Measurements from ENCODE around the gene SCAPER.
"Not testable (repeated sequence)": the region's sequence is repeated elsewhere in the genome, so short reads cannot be mapped to it uniquely, and the experiment has no call there.

Gene SCAPER

DNA sequence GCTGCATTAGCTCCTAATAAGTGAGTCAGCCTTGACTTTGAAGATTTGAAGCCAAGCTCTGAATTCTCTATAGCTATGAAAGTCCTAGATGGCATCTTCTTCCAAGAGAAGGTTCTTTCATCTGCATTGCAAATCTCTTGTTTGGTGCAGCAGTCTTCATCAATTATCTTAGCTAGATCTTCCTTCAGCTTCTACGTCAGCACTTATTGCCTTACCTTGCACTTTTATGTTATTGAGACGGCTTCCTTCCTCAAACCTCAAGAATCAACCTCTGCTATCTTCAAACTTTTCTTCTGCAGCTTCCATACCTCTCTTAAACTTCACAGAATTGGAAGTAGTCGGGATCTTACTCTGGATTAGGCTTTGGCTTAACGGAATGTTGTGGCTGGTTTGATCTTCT lies 167.6 kb downstream of the SCAPER start:
- in situ Hi-C loops (cut with HindIII; ENCODE audit: low pct_ligation_motif_present, low pct_unique_long_range_greater_than_20kb, low sequenced_read_pairs) = no loop called here
- DNase-seq = no peak

DNA sequence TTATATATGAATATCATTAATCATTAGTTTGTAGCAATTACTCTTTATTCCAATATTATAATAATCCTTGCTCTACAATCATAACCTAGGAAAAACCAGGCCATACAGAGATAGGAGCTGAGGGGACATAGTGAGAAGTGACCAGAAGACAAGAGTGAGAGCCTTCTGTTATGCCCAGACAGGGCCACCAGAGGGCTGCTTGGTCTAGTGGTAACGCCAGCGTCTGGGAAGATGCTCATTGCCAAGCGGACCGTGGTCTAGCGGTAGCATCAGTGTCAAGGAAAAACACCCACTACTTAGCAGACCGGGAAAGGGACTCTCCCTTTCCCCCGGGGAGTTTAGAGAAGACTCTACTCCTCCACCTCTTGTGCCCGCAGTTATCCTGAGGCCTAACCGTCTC lies 172.8 kb downstream of the SCAPER start:
- DNase-seq; in situ Hi-C loops (cut with HindIII; ENCODE audit: low pct_ligation_motif_present, low pct_unique_long_range_greater_than_20kb, low sequenced_read_pairs): not testable (repeated sequence)

- in situ Hi-C loops (cut with HindIII; ENCODE audit: low pct_ligation_motif_present, low pct_unique_long_range_greater_than_20kb, low sequenced_read_pairs) = no loop called here
- DNase-seq = no peak
These were observed 174.9 kb downstream of the SCAPER start for GRCh38 chr15:76730262-76730661.

DNA sequence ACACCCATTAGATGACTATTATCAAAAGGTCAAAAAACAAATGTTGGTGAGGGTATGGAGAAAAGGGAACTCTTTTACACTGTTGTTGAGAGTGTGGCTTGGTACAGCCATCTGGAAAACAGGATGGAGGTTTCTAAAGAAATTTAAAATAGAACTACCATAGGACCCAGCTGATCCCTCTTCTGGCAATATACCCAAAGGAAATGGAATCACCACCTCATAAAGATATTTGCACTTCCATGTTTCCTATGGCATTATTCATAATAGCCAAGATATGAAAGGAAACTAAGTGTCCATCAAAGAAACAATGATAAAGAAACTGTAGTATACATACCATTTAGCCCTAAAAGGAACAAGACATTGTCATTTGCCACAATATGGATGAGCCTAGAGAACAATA lies 186.3 kb downstream of the SCAPER start:
- DNase-seq = no peak

DNA sequence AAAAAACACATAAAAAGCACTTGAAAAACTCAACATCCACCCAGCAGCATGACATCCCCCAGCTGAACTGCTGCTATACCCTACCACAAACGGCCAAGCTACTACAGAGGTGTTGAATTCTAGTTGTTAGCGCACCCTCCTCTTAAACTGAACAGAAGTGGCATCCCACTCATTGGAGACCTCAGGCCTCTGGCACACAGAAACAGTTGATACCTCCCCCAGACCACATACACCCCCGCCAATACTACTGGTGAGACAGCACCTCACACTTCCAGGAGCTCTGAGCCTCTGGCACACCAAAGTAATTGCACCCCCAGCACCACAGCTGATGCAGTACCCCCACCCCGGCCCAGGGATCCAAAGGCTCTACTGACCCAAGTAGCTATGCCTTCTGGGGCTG lies 190.2 kb downstream of the SCAPER start:
- in situ Hi-C loops (cut with HindIII; ENCODE audit: low pct_ligation_motif_present, low pct_unique_long_range_greater_than_20kb, low sequenced_read_pairs) = no loop called here
- no peak for DNase-seq

More for the DNA sequence above, 186.3 kb downstream of the SCAPER start:
- in situ Hi-C loops (cut with HindIII; ENCODE audit: low pct_ligation_motif_present, low pct_unique_long_range_greater_than_20kb, low sequenced_read_pairs) = no loop called here

DNA sequence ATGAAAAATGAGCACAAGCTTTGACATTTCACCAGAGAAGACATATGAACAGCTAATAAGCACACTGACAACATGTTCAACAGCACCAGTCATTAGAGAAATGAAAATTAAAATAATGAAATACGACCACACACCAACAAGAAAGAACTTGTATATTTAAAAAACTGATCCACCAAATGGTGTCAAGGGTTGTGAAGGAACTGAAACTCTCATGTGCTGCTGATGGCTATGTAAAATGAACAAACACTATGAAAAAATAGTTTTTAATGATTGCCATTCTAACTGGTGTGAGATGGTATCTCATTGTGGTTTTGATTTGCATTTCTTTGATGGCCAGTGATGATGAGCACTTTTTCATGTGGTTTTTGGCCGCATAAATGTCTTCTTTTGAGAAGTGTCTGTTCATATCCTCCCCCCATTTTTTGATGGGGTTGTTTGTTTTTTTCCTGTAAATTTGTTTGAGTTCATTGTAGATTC lies 193.8 kb downstream of the SCAPER start:
- in situ Hi-C loops (cut with HindIII; ENCODE audit: low pct_ligation_motif_present, low pct_unique_long_range_greater_than_20kb, low sequenced_read_pairs) = no loop called here
- DNase-seq = no peak

DNA sequence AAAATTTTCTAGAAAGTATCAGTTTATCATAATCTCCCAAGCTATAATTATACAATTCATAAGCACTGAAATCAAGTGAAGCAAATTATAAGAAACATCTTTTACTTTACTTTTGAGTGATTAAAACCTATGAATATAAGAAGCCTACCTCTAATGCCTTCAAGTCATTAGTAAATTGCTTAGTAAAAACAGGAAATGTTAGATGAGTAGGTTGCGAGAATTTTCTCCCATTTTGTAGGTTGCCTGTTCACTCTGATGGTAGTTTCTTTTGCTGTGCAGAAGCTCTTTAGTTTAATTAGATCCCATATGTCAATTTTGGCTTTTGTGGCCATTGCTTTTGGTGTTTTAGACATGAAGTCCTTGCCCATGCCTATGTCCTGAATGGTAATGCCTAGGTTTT lies 201.1 kb downstream of the SCAPER start:
- DNase-seq; in situ Hi-C loops (cut with HindIII; ENCODE audit: low pct_ligation_motif_present, low pct_unique_long_range_greater_than_20kb, low sequenced_read_pairs): not testable (repeated sequence)

- in situ Hi-C loops (cut with HindIII; ENCODE audit: low pct_ligation_motif_present, low pct_unique_long_range_greater_than_20kb, low sequenced_read_pairs) = no loop called here
- DNase-seq = no peak
These were observed 208.3 kb downstream of the SCAPER start for GRCh38 chr15:76696840-76697239.

GRCh38 chr15:76692546-76692945 lies 212.6 kb downstream of the SCAPER start:
- in situ Hi-C loops (cut with HindIII; ENCODE audit: low pct_ligation_motif_present, low pct_unique_long_range_greater_than_20kb, low sequenced_read_pairs) = not testable (repeated sequence)

DNA sequence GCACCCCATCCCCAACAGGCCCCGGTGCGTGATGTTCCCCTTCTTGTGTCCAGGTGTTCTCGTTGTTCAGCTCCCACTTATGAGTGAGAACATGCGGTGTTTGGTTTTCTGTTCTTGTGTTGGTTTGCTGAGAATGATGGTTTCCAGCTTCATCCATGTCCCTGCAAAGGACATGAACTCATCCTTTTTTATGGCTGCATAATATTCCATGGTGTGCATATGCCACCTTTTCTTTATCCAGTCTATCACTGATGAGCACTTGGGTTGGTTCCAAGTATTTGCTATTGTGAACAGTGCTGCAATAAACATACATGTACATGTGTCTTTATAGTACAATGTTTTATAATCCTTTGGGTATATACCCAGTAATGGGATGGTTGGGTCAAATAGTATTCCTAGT lies 217.5 kb downstream of the SCAPER start:
- DNase-seq; in situ Hi-C loops (cut with HindIII; ENCODE audit: low pct_ligation_motif_present, low pct_unique_long_range_greater_than_20kb, low sequenced_read_pairs): not testable (repeated sequence)

More at GRCh38 chr15:76692546-76692945, 212.6 kb downstream of the SCAPER start:
- DNase-seq = not testable (repeated sequence)

- DNase-seq = no peak
- in situ Hi-C loops (cut with HindIII; ENCODE audit: low pct_ligation_motif_present, low pct_unique_long_range_greater_than_20kb, low sequenced_read_pairs) = no loop called here
These were observed 221.1 kb downstream of the SCAPER start for GRCh38 chr15:76684002-76684401.

DNA sequence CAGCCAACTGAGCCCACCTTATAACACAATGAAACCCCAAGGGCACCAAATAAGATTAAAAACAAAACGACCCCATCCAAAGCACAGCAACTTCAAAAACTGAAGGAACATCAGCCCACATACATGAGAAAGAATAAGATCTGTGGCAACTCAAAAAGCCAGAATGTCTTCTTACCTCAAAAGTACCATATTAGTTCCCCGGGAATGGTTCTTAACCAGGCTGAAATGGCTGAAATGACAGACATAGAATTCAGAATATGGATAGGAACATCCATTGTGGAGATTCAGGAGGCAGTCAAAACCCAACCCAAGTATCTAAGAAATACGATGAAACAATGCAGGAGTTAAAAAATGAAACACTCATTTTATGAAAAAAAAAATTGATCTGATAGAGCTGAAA lies 222.3 kb downstream of the SCAPER start:
- DNase-seq = no peak
- in situ Hi-C loops (cut with HindIII; ENCODE audit: low pct_ligation_motif_present, low pct_unique_long_range_greater_than_20kb, low sequenced_read_pairs) = no loop called here

DNA sequence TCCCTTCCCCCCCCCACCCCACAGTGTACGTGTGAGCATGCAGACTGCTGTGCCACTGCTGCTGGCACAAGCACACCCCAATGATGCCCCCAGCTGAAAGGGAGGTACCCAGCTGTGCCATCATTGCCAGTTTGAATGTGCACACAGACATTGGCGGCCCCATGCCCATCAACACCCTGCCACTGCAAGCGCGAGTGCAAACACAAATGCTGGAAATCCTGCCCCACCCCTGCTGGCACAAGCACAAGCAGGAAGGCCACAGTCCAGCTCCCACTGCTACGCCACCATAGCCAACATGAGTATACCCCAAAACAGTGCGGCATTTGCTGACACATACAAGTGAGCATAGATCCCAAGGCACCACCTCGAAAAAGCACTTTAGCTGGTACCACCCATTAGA lies 222.9 kb downstream of the SCAPER start:
- in situ Hi-C loops (cut with HindIII; ENCODE audit: low pct_ligation_motif_present, low pct_unique_long_range_greater_than_20kb, low sequenced_read_pairs) = no loop called here

GRCh38 chr15:76678766-76679165 lies 226.4 kb downstream of the SCAPER start:
- DNase-seq = peak; percentile 70
- in situ Hi-C loops (cut with HindIII; ENCODE audit: low pct_ligation_motif_present, low pct_unique_long_range_greater_than_20kb, low sequenced_read_pairs) = no loop called here

More for the DNA sequence above, 222.9 kb downstream of the SCAPER start:
- DNase-seq = no peak

DNA sequence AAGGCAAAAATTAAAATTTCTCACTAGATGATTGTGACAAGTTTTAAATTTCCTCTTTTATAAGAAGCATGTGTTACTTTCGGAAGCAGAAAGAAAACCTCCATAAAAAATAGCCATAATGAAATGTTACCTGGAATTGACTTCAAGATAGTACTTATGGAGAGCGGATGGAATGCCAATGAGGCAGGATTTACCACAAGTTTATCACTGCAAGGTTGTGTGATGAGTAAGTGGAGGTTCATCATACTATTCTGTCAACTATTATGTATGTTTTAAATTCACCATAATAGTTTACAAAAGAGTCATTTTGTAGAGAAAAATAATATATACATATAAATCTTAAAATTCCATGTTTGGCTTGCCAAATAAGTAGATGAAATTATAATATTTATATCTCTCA lies 230.3 kb downstream of the SCAPER start:
- peak; percentile 50 for DNase-seq
- in situ Hi-C loops (cut with HindIII; ENCODE audit: low pct_ligation_motif_present, low pct_unique_long_range_greater_than_20kb, low sequenced_read_pairs) = no loop called here

GRCh38 chr15:76669521-76670207 lies 235.5 kb downstream of the SCAPER start:
- in situ Hi-C loops (cut with HindIII; ENCODE audit: low pct_ligation_motif_present, low pct_unique_long_range_greater_than_20kb, low sequenced_read_pairs) = no loop called here
- no peak for DNase-seq

DNA sequence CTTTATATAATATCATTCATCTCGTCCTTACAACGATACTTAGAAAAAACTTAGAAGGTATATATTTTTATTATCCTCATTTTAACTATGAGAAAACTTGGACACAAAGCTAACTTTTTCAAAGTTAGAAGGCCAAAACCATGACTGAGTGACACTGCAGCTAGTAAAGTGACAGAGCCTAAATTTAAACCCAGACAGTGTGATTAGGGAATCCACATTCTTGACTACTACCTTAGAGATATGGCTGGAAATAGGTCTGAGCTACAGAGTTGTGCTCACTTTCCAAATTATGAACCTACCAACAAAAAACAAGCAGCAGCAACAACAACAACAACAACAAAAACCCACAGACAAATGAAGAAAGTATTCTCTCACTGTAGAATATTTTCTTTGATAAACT lies 236.2 kb downstream of the SCAPER start:
- in situ Hi-C loops (cut with HindIII; ENCODE audit: low pct_ligation_motif_present, low pct_unique_long_range_greater_than_20kb, low sequenced_read_pairs) = no loop called here
- no peak for DNase-seq

GRCh38 chr15:76667943-76668715 lies 237.0 kb downstream of the SCAPER start:
- in situ Hi-C loops (cut with HindIII; ENCODE audit: low pct_ligation_motif_present, low pct_unique_long_range_greater_than_20kb, low sequenced_read_pairs) = no loop called here
- no peak for DNase-seq

DNA sequence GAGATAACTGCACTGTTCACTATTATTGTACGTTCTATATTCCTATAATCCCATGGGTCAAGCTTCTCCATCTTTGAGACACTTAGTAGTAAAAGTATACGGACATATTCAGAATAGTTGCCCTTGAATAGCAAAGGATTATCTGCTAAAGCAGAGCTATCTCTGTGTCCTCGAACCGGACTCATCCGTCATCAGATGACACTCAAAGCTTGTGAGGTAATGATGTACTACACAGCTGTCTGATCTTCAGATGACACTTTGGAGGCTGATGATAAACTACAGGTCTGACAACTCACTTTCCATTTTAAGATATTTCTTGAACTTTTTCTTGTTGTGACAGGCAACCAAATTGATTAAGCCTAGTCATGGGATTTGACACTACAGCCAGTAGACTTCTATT lies 240.2 kb downstream of the SCAPER start:
- in situ Hi-C loops (cut with HindIII; ENCODE audit: low pct_ligation_motif_present, low pct_unique_long_range_greater_than_20kb, low sequenced_read_pairs) = no loop called here
- DNase-seq = no peak

DNA sequence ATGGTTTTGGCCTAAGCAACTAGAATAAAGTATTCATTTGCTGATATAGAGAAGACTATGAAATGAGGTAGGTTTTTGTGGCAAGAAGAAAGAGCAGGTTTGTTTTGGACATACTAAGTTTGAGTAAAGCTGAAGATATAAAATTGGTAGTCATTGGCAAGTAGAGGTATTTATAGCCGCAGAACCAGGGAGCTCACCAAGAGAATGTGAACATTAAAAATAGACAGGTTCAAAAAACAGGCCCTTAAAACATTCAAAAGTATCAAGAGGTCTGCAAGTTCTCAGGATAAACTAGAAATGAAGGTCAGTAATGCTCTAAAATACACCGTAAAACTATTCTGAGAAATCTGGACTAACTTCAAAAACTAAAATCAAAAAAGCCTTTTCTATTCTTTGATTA lies 240.7 kb downstream of the SCAPER start:
- in situ Hi-C loops (cut with HindIII; ENCODE audit: low pct_ligation_motif_present, low pct_unique_long_range_greater_than_20kb, low sequenced_read_pairs) = no loop called here
- no peak for DNase-seq
